CD4-positive, alpha-beta memory T cell (primary cell): Measurements from ENCODE around the gene AGPAT2. TPM values are rescaled to one million over a fixed set of nuclear protein-coding genes. Genes with fewer than 3 reads are reported as not detected.
A peak's percentile ranks its signal among the peaks of the same experiment; 100 is the strongest.

Experiments
- CTCF ChIA-PET: fragments of 350-600 bp; sonication (Branson Sonifier 250); formaldehyde crosslinking; loops from one replicate; lab custom pipeline; 2021; ENCODE audit warnings: inconsistent platforms; ENCODE audit not compliant: partially characterized antibody; lab: Charles Lee
- POLR2A ChIA-PET: fragments of 350-600 bp; sonication (Branson Sonifier 250); formaldehyde crosslinking; loops from one replicate; lab custom pipeline; 2021; ENCODE audit not compliant: partially characterized antibody; lab: Charles Lee
- DNase-seq, 5 donors: peaks; one replicate each; pipeline versions ENCODE4 v3.0.0 to v3.0.0-alpha.2; 2020 to 2022; ENCODE audit warnings: mixed read lengths in 1 of 5
- H3K27ac ChIP-seq: one replicate; pipeline ENCODE4 v1.7.0; 2013; ENCODE audit warnings: low read depth, low read length
- H3K27me3 ChIP-seq: 2 replicates; pipeline ENCODE4 v1.7.0; 2013; ENCODE audit warnings: mild to moderate bottlenecking, low read length, moderate library complexity; ENCODE audit not compliant: insufficient read depth
- H3K36me3 ChIP-seq: 2 replicates; pipeline ENCODE4 v1.7.0; 2013; ENCODE audit warnings: mild to moderate bottlenecking, low read length, moderate library complexity; ENCODE audit not compliant: insufficient read depth
- H3K4me1 ChIP-seq: 2 replicates; pipeline ENCODE4 v1.7.0; 2013; ENCODE audit warnings: mild to moderate bottlenecking, low read length, moderate library complexity; ENCODE audit not compliant: insufficient read depth
- H3K4me3 ChIP-seq, 2 donors: one replicate each; pipeline ENCODE4 v1.7.0; 2013; ENCODE audit warnings: low read length in 2 of 2, mild to moderate bottlenecking in 1 of 2
- H3K9me3 ChIP-seq, 2 donors: one replicate each; pipeline ENCODE4 v1.7.0; 2013; ENCODE audit warnings: low read length in 2 of 2, control low read depth in 1 of 2; ENCODE audit not compliant: control insufficient read depth in 1 of 2
- H3K27ac Mint-ChIP-seq, 7 donors: one replicate each; pipeline ENCODE4 v1.8.0; 2020 to 2021; ENCODE audit warnings: mixed read lengths in 7 of 7, mild to moderate bottlenecking in 6 of 7, inconsistent platforms in 3 of 7, moderate library complexity in 3 of 7
- H3K27me3 Mint-ChIP-seq, 2 donors: one replicate each; pipeline ENCODE4 v1.8.0; 2020 to 2021; ENCODE audit warnings: mixed read lengths in 2 of 2
- H3K36me3 Mint-ChIP-seq, 2 donors: one replicate each; pipeline ENCODE4 v1.8.0; 2020 to 2021; ENCODE audit warnings: mixed read lengths in 2 of 2, inconsistent platforms in 1 of 2, mild to moderate bottlenecking in 1 of 2
- H3K4me1 Mint-ChIP-seq, 4 donors: one replicate each; pipeline ENCODE4 v1.8.0; 2020 to 2021; ENCODE audit warnings: mixed read lengths in 4 of 4, mild to moderate bottlenecking in 1 of 4
- H3K4me3 Mint-ChIP-seq, 8 donors: one replicate each; pipeline ENCODE4 v1.8.0; 2020 to 2021; ENCODE audit warnings: mixed read lengths in 8 of 8, mild to moderate bottlenecking in 7 of 8, moderate library complexity in 6 of 8, inconsistent platforms in 3 of 8
- H3K9me3 Mint-ChIP-seq, 8 donors: one replicate each; pipeline ENCODE4 v1.8.0; 2020 to 2021; ENCODE audit warnings: mixed read lengths in 8 of 8, mild to moderate bottlenecking in 5 of 8, inconsistent platforms in 3 of 8, moderate library complexity in 1 of 8
- intact Hi-C: fragments of 100-400 bp; cut with micrococcal nuclease; formaldehyde crosslinking; loops from one replicate; pipeline ENCODE4 v1.15.1; 2023
- polyA plus RNA-seq, 2 donors: library from polyadenylated mRNA; unstranded; fragments of 300-500 nt; fragmentation: Illumina TruSeq; gene quantifications; one replicate each; pipeline ENCODE4 v1.2.3, GENCODE V29; 2021
- total RNA-seq, 2 experiments: library from RNA; stranded (reverse); gene quantifications; one replicate each; pipeline ENCODE4 v1.2.3, GENCODE V29; 2021

AGPAT2 gene
- total and polyA plus RNA-seq, 4 experiments from 2014 or later = 6.9 to 20.6 (median 12.0) TPM

- H3K36me3 Mint-ChIP-seq = peaks cover 0 to 5% of the 10 kb centered on the region in 2 donors
- no peaks in the 10 kb centered on the region for H3K27me3 ChIP-seq
- no peaks in the 10 kb centered on the region for H3K36me3 ChIP-seq
- no peak overlapping the region for H3K27ac ChIP-seq
- H3K4me1 Mint-ChIP-seq = peaks cover 0 to 6% (median 0%) of the 10 kb centered on the region in 4 donors
- no peaks in the 10 kb centered on the region for H3K9me3 Mint-ChIP-seq
- H3K4me1 ChIP-seq = no peaks in the 10 kb centered on the region
- POLR2A ChIA-PET = no interaction called here
- H3K9me3 ChIP-seq = no peaks in the 10 kb centered on the region
- H3K4me3 Mint-ChIP-seq = no peak overlapping the region
- no peak overlapping the region for H3K4me3 ChIP-seq
- CTCF ChIA-PET = no interaction called here
- no peak overlapping the region for H3K27ac Mint-ChIP-seq
- no peak for DNase-seq
- no peaks in the 10 kb centered on the region for H3K27me3 Mint-ChIP-seq
- intact Hi-C loops = no loop called here
These were observed 10.2 kb downstream of the AGPAT2 start for GRCh38 chr9:136676920-136677686.

GRCh38 chr9:136676297-136676794, 10.9 kb downstream of the AGPAT2 start:
- H3K27me3 Mint-ChIP-seq = no peaks in the 10 kb centered on the region
- H3K4me1 Mint-ChIP-seq = peaks cover 0 to 6% (median 0%) of the 10 kb centered on the region in 4 donors
- intact Hi-C loops = no loop called here
- ChIA-PET CTCF (interaction anchor here (1.2 kb wide), 1 partner anchor 12 kb away, joined by 3 read pairs; no protein-coding TSS in a partner anchor), POLR2A (no interaction called here)
- no peak overlapping the region for H3K4me3 ChIP-seq
- H3K36me3 ChIP-seq = no peaks in the 10 kb centered on the region
- H3K4me1 ChIP-seq = no peaks in the 10 kb centered on the region
- H3K27ac Mint-ChIP-seq = no peak overlapping the region
- H3K4me3 Mint-ChIP-seq = no peak overlapping the region
- H3K27ac ChIP-seq = no peak overlapping the region
- no peaks in the 10 kb centered on the region for H3K9me3 ChIP-seq
- peaks cover 0 to 5% of the 10 kb centered on the region in 2 donors for H3K36me3 Mint-ChIP-seq
- H3K9me3 Mint-ChIP-seq = no peaks in the 10 kb centered on the region
- DNase-seq = no peak
- H3K27me3 ChIP-seq = no peaks in the 10 kb centered on the region

- POLR2A ChIA-PET = no interaction called here
- CTCF ChIA-PET = interaction anchor here (1.2 kb wide), 1 partner anchor 11 kb away, joined by 3 read pairs; no protein-coding TSS in a partner anchor
These were observed 11.6 kb downstream of the AGPAT2 start for GRCh38 chr9:136675477-136676296.

GRCh38 chr9:136674786-136675349, 12.4 kb downstream of the AGPAT2 start:
- H3K4me3 ChIP-seq = no peak overlapping the region
- Mint-ChIP-seq H3K27ac (no peak overlapping the region), H3K36me3 (peaks cover 0 to 5% of the 10 kb centered on the region in 2 donors), H3K9me3 (no peaks in the 10 kb centered on the region), H3K4me3 (no peak overlapping the region), H3K4me1 (peaks cover 0 to 6% (median 0%) of the 10 kb centered on the region in 4 donors), H3K27me3 (no peaks in the 10 kb centered on the region)
- H3K9me3 ChIP-seq = no peaks in the 10 kb centered on the region
- no peak for DNase-seq
- POLR2A ChIA-PET = no interaction called here
- H3K27ac ChIP-seq = no peak overlapping the region
- no peaks in the 10 kb centered on the region for H3K27me3 ChIP-seq
- H3K4me1 ChIP-seq = no peaks in the 10 kb centered on the region
- no peaks in the 10 kb centered on the region for H3K36me3 ChIP-seq
- intact Hi-C loops = no loop called here
- CTCF ChIA-PET = no interaction called here

More at GRCh38 chr9:136675477-136676296, 11.6 kb downstream of the AGPAT2 start:
- intact Hi-C loops = no loop called here
- DNase-seq = no peak
- Histone ChIP-seq H3K27me3 (no peaks in the 10 kb centered on the region), H3K4me1 (no peaks in the 10 kb centered on the region), H3K27ac (no peak overlapping the region), H3K36me3 (no peaks in the 10 kb centered on the region), H3K9me3 (no peaks in the 10 kb centered on the region), H3K4me3 (no peak overlapping the region)
- Mint-ChIP-seq H3K4me3 (no peak overlapping the region), H3K9me3 (no peaks in the 10 kb centered on the region), H3K36me3 (peaks cover 0 to 5% of the 10 kb centered on the region in 2 donors), H3K27me3 (no peaks in the 10 kb centered on the region), H3K4me1 (peaks cover 0 to 6% (median 0%) of the 10 kb centered on the region in 4 donors), H3K27ac (no peak overlapping the region)

GRCh38 chr9:136673975-136674785, 13.1 kb downstream of the AGPAT2 start:
- CTCF ChIA-PET = interaction anchor here (1.5 kb wide), 1 partner anchor 12 kb away, joined by 3 read pairs; no protein-coding TSS in a partner anchor

GRCh38 chr9:136673088-136673974, 13.9 kb downstream of the AGPAT2 start:
- ChIA-PET POLR2A (no interaction called here), CTCF (interaction anchor here (0.8 to 2.2 kb wide), 5 partner anchors 8 to 188 kb away, joined by 3 to 6 read pairs (median 3); no protein-coding TSS in a partner anchor)
- H3K27ac Mint-ChIP-seq = no peak overlapping the region
- no peaks in the 10 kb centered on the region for H3K4me1 ChIP-seq
- H3K9me3 ChIP-seq = no peaks in the 10 kb centered on the region
- peaks cover 2 to 3% of the 10 kb centered on the region in 2 donors for H3K27me3 Mint-ChIP-seq
- no peak overlapping the region for H3K27ac ChIP-seq
- no peaks in the 10 kb centered on the region for H3K4me1 Mint-ChIP-seq
- no peaks in the 10 kb centered on the region for H3K27me3 ChIP-seq
- no peak for DNase-seq
- H3K36me3 Mint-ChIP-seq = peaks cover 0 to 5% of the 10 kb centered on the region in 2 donors
- H3K4me3 ChIP-seq = no peak overlapping the region
- H3K36me3 ChIP-seq = no peaks in the 10 kb centered on the region
- no peak overlapping the region for H3K4me3 Mint-ChIP-seq
- intact Hi-C loops = no loop called here
- H3K9me3 Mint-ChIP-seq = no peaks in the 10 kb centered on the region

More at GRCh38 chr9:136673975-136674785, 13.1 kb downstream of the AGPAT2 start:
- Mint-ChIP-seq H3K27ac (peak overlapping the region in 1 of 7 donors; percentile 57), H3K27me3 (no peaks in the 10 kb centered on the region), H3K4me1 (peaks cover 0 to 4% (median 0%) of the 10 kb centered on the region in 4 donors), H3K9me3 (no peaks in the 10 kb centered on the region), H3K4me3 (no peak overlapping the region), H3K36me3 (peaks cover 0 to 5% of the 10 kb centered on the region in 2 donors)
- Histone ChIP-seq H3K4me3 (no peak overlapping the region), H3K9me3 (no peaks in the 10 kb centered on the region), H3K4me1 (no peaks in the 10 kb centered on the region), H3K36me3 (no peaks in the 10 kb centered on the region), H3K27ac (no peak overlapping the region), H3K27me3 (no peaks in the 10 kb centered on the region)
- POLR2A ChIA-PET = no interaction called here
- DNase-seq = no peak
- intact Hi-C loops = no loop called here
